ENCODE measurements around the gene DAZAP1.
A peak's percentile ranks its signal among the peaks of the same experiment; 100 is the strongest.
"Not testable (repeated sequence)": the region's sequence is repeated elsewhere in the genome, so short reads cannot be mapped to it uniquely, and the experiment has no call there.

Gene DAZAP1

DNA sequence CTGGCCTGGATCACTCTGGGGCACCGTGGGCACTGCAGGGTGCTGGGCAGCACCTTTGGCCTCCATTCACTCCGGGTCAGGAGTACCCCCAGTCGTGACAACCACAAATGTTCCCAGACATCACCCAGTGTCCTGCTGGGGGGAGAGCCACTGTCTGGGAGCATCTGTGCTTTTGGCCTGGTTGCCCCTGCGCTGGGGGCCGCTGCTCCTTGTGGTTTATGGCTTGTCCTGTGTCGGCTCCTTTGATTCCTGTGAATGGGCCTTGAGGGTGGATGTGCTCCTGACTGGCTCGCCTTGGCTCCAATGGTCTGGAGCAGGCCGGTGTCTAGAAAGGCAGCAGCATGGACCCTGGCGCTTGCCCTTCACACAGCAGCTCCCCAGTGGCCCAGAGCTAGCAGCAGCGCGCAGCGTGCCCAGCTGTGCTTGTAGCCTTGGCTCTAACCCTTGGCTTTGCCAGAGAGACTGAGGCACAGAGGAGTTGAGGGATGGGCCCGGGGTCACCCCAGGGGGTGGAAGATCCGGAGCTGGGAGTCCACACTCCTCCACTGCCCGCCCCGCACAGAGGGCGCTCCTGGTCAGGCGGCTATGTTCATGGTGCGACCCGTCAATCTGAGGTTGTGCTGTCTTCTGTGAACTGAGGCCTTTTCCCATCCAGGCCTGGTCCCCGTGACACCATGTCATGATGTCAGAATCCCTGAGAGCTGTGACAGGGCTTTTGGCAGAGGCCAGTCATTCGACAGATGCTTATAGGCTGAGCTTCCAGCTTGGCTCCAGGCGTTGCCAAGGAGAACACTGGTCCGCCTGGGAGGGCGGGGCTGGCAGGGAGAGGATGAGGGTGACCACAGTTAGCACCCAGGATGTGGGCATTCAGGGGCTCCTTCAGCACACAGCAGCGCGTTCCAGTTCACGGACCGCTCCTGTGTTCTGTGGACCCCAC is 4.1 kb downstream of the DAZAP1 start:
- no peak for DNase-seq

- no peak for DNase-seq
Observed at GRCh38 chr19:1412323-1412923, 5.0 kb downstream of the DAZAP1 start.

GRCh38 chr19:1412995-1413800 is 5.8 kb downstream of the DAZAP1 start:
- no peak for DNase-seq

DNA sequence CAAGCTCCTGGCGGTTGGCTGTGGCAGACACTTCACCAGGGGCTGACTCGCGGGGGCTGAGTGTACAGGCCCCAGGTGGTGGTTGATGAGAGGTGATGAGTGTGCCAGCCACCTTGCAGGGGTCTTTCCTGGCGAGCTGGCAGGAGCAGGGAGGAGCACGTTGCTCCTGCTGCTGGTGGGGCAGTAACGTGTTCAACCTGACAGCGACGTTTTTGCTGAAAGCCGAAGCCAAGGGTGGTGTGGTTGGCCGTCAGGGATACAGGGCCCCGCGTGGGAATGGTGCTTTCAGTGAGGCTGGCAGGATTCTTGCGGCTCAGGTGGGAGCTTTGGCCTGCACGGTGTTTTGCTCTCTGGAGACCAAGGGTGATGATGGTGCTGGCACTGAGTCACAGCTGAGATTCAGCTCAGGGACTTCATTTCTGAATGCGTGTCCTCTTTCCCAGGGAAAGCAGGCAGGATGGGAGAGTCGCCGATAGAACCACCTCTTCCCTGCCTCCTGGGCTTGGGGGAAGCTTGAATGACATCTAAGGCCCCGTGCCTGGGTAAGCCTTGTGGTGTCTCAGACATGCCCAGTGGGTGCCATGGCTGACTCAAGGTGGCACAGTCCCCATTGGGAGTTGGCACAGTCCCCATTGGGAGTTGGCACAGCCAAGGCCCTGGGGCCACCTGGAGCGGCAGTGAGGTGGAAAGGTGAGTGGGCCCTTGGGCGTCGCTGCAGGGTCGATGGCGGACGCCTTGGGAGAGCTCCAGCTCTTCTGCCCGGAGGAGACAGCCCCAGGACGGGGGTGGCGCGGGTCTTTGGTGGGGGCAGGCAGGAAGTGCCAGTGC is 8.8 kb downstream of the DAZAP1 start:
- no peak for DNase-seq

DNA sequence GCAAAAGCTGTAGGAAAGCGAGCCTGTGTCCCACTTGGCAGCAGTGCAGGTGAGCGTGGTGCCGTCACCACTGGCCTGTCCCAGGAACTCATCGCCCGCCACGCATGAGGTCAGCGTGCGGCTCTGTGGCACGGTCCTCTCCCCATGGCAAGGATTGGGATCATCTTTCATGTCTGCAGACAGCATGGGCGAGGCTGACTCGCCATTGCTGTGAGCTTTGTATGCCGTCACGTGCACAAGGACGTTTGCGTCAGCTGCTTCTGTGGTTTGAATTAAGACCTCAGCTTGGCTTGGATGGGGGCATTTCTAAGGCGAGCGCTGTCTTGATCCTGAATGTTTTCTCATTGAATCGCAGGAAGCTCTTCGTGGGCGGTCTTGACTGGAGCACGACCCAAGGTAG is 9.8 kb downstream of the DAZAP1 start:
- peak in 1 of 2 donors; percentile 15 for DNase-seq

DNA sequence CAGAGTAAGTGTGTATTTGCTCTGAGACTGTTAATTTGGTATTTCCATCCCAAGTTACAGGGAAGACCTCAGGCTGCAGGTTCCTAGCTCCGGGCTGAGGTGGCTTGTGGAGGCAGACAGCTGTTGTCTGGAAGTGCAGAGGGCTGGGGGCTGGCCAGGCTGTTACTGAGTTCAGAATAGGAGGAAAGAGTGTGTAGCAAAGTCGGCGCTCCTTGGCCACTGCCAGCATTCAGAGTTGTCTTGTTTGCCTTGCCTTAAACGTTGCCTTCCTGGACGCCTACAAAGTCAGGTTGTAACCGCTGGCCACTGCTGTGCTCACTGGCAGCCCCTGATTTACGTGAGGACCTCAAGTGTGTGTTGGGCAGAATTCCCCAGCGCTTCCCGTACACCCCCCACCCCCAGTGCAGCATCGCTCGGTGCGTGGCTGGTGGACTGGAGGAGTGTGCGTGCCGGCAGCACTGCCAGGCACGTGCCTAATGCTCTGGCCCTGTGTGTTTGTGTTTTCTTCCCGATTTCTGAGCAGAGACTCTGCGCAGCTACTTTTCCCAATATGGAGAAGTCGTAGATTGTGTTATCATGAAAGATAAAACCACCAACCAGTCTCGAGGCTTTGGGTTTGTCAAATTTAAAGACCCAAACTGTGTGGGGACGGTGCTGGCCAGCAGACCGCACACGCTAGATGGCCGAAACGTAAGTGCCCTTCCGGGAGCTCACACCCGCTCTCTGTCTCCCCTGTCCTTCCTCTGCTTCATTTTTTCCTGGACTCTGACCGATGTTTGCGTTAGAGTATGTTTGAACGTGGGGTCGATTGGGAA is 10.5 kb downstream of the DAZAP1 start:
- DNase-seq: no peak

- no peak for DNase-seq
Observed at GRCh38 chr19:1418496-1418775, 11.1 kb downstream of the DAZAP1 start.

DNA sequence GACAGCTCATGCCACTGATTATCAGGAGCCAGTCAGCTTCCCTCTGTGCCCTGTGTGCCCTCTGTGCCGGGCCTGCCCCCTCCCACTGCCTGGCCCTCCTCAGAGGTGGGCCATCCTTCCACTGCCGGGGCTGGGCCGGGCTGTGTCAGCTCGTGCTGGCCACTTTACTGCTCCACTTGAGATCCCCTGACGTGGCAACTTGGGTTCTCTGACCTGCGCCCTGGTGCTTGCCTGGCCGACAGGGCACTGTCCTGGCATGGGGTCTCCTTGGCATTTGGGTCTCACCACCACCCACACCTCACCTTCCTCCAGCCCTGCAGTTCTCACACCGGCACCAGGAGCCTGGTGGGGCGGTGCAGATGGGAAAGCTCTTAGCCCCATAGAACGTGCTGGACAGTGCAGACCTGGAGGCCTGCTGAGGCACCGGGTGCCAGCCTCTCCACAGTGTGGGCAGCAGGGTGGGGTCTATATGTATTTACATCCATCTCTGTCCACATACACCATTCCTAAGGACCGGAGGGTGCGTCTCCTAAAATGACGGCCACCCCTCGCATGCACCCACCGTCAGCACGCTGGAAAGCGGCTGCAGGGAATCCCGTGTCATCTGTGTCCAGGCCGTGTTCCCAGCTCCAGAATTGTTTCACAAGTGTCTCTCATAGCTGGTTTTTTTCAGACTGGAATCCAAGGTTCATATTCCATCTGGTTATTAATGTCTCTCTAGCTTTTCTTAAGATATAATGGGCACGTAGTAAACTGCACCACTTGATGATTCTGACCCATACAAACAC is 11.8 kb downstream of the DAZAP1 start:
- no peak for DNase-seq

DNA sequence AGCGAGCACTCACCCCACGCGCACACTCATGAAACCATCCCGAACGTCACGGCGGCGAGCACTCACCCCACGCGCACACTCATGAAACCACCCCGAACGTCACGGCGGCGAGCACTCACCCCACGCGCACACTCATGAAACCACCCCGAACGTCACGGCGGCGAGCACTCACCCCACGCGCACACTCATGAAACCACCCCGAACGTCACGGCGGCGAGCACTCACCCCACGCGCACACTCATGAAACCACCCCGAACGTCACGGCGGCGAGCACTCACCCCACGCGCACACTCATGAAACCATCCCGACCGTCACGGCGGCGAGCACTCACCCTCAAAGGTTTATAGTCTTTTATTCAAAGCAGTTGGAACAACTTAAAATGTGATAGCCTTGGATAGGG is 12.7 kb downstream of the DAZAP1 start:
- not testable (repeated sequence) for DNase-seq

DNA sequence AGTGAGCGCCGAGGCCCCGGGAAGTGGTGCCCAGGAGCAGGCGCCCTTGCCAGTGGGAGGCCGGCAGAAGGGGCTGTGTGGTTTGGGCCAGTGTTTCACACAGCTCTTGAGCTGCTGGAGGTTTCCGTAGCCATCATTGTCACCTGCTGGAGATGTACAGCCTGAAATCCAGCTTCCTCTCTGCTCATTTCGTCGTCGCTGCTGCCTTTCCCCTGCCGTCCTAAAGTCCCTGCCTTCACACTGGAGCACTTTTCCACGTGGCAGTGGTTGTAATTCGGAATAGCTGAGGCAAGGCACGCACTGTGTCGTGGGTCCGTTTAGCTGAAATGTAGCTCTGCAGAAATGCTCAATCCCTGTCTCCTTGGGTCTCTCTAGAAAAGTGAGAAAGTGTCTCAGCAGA is 13.2 kb downstream of the DAZAP1 start:
- no peak for DNase-seq

- DNase-seq: no peak
Observed at GRCh38 chr19:1421218-1421957, 14.0 kb downstream of the DAZAP1 start.

GRCh38 chr19:1421958-1422305 is 14.5 kb downstream of the DAZAP1 start:
- no peak for DNase-seq

- DNase-seq: no peak
Observed at GRCh38 chr19:1422360-1422759, 15.0 kb downstream of the DAZAP1 start.

- no peak for DNase-seq
Observed at GRCh38 chr19:1422943-1423342, 15.6 kb downstream of the DAZAP1 start.

- DNase-seq: no peak
Observed at GRCh38 chr19:1423436-1424191, 16.2 kb downstream of the DAZAP1 start.

- no peak for DNase-seq
Observed at GRCh38 chr19:1424192-1424955, 17.0 kb downstream of the DAZAP1 start.

DNA sequence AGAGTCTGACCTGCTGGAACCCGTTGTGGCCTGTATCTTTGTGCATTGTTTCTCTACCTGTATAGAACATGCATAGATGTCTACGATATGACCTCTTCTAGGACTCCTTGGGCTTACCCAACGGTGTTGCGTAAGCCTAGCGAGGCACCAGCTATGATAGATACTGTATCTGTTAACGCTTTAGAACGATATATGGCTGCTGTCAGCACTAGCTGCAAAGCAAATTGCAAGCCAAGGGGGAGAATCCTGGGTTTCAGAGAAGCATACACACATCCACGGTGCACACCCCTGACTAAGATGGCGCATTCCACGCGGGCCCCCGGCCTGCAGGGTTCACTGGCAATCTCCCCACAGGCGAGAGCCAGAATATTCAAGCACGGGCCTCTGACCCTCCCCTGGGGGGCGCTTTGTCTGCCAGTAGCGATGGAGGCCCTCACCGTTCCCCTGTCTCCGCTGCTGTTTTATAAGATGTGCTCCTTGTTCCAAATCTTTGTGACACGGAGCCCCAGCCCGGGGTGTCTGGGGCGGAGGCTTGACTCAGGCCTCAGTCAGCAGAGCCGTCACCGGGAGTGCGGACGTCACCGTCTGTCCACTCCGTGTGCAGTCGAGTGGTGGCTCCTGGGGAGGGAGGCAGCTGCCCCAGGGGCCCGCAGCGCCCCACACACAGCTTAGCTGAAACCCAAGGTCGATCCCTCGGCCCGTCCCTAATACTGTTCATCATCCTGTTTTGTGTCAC is 17.9 kb downstream of the DAZAP1 start:
- no peak for DNase-seq

DNA sequence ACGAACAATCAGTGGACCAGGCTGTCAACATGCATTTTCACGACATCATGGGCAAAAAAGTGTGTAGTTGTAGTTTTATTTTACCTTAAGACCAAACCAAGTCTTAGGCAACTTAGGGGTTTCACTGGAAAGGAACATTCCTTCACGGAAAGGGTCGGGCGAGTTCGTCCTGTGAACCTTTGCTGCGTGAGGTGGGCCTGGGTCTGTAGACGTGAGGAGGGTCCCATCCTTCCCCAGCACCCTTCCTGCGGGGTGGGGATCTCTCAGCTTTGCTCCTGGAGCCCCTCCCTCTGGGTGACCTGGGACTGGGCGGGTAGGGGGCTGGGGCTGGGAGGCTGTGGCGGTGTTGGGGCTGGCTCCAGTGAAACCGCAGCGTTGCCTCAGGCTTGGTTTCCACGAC is 18.5 kb downstream of the DAZAP1 start:
- DNase-seq: no peak

Data from inflammatory macrophage (primary cell).